Stimulated activated CD4-positive, alpha-beta T cell treated with anti-CD3 and anti-CD28 coated beads, Interleukin-2, amount 100 ng/mL, for 4 hours (primary cell): ENCODE measurements around the gene SRRM3.
"Not testable (repeated sequence)": the region's sequence is repeated elsewhere in the genome, so short reads cannot be mapped to it uniquely, and the experiment has no call there.

Experiments
- DNase-seq: peaks from one replicate; pipeline ENCODE4 v3.0.0-alpha.2; 2020; ENCODE audit warnings: low read depth

SRRM3 gene

GRCh38 chr7:76189276-76189675 lies 12.4 kb upstream of the SRRM3 start:
- no peak for DNase-seq

DNA sequence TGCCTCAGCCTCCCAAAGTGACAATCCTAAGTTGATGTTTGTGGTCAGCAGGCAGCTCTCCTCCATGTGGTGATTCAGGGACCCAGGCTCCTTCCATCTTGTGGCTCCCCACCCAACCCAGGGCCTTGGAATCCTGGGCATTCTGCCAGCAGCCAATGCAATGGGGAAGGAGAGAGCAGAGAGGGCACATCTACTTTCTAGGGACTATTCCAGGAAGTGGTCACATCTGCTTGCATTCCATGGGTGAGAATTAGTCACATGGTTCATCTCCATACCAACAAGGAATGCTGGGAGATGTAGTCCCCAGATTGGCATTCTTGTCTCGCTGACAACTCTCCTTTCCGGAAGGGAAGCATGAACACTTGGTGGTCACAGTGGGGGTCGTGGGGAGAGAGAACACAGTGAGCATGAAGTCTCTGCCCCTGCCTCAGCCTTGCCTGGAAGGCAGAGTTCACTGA lies 9.9 kb upstream of the SRRM3 start:
- DNase-seq = no peak

- no peak for DNase-seq
Observed at GRCh38 chr7:76193466-76193865, 8.2 kb upstream of the SRRM3 start.

- DNase-seq = no peak
Observed at GRCh38 chr7:76193883-76194282, 7.8 kb upstream of the SRRM3 start.

DNA sequence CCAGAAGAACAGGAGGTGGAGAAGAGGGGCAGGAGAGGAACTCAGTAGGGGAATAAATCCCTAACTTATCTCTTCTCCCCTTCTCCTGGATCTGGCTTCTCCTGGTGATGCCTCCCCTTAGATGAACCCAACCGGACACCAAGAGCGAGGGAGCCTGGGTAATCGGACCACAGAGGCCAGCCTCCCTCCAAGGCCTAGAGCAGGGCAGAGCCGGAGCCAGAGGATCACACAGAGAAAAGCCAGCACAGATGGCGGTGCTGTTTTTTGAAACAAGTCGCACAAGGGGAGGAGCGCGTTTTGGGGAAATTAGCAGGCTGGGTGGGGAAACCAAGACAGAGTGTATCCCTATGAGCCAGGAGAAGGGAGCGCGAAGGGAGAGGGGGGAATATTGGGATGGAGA lies 4.9 kb upstream of the SRRM3 start:
- DNase-seq = no peak

DNA sequence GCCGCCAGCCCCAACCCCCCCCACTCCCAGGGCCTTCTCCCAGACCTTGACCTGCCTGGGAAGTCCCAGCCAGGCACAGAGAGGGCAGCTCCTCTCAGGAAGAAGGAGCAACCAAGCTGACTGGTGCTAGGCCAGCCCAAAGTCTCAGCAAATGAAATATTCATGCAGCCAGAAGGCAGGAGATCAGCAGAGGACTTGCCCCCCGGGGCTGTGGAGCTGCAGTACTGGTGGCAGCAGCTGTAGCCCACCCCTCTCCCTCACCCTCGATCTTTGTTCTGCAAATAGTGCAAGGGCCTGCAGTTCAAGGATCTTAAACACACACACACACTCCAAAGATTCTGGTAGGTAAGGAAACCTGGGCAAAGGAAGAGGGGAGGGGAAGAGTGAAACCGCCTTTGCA lies 3.5 kb upstream of the SRRM3 start:
- no peak for DNase-seq

GRCh38 chr7:76202666-76203030 lies 952 bp downstream of the SRRM3 start:
- no peak for DNase-seq

DNA sequence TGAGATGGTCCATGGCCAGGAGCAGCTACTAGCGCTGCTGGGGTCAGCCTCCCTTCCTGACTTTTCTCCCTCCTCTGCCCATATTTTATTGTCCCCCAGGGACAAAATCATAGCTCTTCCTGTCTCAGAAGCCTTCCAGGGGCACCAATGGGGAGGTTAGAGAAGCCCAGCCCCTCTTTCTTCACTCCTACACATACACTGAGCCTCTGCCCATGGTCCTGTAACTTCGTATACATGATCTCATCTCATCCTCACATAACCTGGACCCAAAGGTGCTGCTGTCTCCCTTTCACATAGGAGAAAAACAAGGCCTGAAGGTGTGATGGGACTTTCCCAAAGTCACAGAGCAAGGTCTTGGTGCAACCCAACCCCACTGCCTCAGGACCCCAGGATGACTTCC lies 2.5 kb downstream of the SRRM3 start:
- DNase-seq = no peak

- no peak for DNase-seq
Observed at GRCh38 chr7:76206633-76207032, 4.9 kb downstream of the SRRM3 start.

- no peak for DNase-seq
Observed at GRCh38 chr7:76209310-76209709, 7.6 kb downstream of the SRRM3 start.

- DNase-seq = no peak
Observed at GRCh38 chr7:76211216-76211615, 9.5 kb downstream of the SRRM3 start.

- not testable (repeated sequence) for DNase-seq
Observed at GRCh38 chr7:76215349-76215748, 13.7 kb downstream of the SRRM3 start.

- DNase-seq = no peak
Observed at GRCh38 chr7:76216381-76217082, 14.8 kb downstream of the SRRM3 start.

GRCh38 chr7:76217942-76218566 lies 16.4 kb downstream of the SRRM3 start:
- no peak for DNase-seq

DNA sequence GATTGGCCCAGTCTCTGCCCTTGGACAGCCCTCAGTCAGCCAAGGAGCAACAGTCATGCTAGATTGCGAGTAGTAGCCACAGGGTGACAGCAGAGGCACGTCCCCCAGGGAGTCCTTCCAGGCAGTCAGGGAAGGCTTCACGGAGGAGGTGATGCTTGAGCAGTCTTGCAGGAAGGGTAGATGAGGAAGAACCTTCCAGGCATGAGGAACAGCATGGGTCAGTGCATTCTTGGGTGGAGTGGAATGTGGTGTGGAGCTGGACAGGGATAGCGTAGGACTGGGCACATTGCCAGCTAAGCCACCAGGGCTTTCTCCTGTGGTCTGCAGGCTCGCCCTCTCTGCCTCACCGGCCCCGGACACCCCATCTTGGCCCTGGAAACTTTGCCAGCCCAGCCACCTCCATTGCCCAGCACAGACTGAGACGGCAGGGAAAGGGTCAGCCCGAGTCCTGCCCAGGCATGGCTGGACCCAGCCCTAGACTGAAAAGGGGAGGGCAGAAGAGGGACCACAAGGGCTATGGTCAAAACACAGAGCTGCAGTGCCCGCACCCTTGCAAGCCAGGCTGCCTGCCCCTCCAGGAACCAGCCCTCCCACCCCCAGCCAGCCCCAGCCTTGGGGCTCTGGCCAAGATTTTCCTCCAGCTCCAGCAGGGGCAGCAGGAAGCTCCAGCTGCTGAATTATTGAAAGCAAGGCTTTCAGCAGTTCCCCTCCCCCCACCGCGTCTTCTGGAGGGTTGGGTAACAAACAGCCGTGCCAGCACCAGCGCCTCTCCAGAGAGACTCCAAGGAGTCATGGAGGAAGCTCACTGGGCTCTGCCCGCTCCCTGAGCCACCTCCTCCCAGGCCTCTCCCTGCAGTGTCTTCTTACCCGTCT lies 18.7 kb downstream of the SRRM3 start:
- DNase-seq = no peak

DNA sequence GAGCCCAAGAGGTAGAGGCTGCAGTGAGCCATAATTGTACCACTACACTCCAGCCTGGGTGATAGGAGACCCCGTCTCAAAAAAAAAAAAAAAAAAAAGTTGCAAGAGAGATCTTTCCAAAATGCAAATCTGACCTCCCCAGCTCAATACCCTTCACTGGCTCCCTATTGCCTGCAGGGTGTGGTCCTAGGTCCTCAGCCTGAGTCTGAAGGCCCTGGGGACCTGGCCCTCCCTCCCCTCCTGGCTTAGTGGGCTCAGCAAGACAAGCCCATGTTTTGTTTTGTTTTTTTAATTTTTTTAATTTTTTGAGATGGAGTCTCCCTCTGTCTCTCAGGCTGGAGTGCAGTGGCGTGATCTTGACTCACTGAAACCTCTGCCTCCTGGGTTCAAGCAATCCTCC lies 20.6 kb downstream of the SRRM3 start:
- no peak for DNase-seq

DNA sequence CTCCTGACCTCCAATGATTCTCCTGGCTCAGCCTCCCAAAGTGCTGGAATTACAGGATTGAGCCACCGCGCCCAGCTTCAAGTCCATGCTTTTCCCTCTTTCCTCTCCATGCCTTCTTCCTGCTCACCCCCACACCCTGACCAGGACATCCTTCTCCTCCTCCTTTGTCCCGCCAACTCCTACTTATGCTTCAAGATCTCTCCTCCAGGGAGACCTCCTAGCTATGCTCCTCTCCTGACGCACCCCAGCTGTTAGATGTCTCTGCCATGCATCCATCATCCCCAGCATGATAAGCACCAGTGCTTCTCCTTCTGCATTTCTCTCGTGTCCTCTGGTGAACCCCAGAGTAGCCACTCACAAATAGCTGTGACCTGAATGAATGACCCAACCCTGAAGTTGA lies 21.1 kb downstream of the SRRM3 start:
- no peak for DNase-seq

DNA sequence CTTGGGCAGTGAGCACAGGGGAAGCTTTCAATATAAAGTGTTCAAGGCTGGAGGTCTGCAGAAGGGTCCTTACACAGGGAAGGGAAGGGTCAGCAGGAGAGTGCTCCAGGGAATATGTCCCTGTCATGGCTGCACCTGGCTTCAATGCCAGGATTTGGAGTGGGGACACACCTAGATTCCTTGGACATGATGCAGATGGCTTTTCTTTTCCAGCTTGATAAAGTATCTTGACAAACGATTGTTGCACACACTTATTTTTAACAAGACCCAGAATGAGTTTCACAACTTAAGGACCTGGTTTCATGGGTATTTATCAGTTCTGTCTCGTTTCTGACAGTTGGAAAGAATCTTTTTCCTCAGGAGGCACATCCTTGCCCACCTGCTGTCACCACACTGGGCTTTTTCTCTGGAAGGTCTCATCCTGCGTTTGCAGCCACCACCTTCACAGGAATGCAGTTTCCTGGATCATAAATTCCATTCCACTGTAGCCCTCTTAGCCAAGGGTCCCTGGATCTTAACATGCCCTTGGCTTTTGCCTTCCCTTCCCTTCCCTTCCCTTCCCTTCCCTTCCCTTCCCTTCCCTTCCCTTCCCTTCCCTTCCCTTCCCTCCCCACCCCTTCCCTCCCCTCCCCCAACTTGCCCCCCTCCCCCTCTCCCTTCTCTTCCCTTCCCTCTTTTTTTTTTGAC lies 21.7 kb downstream of the SRRM3 start:
- no peak for DNase-seq

- no peak for DNase-seq
Observed at GRCh38 chr7:76224695-76225094, 23.0 kb downstream of the SRRM3 start.

- no peak for DNase-seq
Observed at GRCh38 chr7:76225379-76225778, 23.7 kb downstream of the SRRM3 start.

GRCh38 chr7:76225951-76226350 lies 24.3 kb downstream of the SRRM3 start:
- DNase-seq = no peak

DNA sequence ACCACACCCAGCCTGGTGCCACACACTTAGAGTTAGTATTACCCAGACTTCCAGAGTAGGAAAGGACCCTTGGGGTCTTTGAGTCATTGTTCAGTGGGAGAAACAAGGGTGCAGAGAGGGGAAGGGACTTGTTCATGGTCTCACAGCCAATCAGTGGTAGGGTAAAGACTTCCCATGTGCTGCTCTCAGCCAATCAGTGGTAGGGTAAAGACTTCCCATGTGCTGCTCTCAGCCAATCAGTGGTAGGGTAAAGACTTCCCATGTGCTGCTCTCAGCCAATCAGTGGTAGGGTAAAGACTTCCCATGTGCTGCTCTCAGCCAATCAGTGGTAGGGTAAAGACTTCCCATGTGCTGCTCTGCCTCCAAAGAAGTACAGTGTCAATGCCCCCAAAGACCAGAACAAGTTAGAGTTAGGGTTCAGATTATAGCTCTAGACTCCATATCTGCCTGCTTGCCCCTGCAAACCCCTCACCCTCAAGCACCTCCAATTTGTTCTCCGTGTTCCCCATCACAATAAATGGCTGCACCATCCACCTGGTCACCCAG lies 25.3 kb downstream of the SRRM3 start:
- DNase-seq = not testable (repeated sequence)
